K562 (cell line): ENCODE data around the gene ATP8A1. TPM values are rescaled to one million over a fixed set of nuclear protein-coding genes. Genes with fewer than 3 reads are reported as not detected.
"Not testable (repeated sequence)": the region's sequence is repeated elsewhere in the genome, so short reads cannot be mapped to it uniquely, and the experiment has no call there.

Source experiments
- ATAC-seq: fragments of 200-7000 bp; cut with Tn5 transposase; 3 replicates; pipeline ENCODE4 v1.9.1; 2020; ENCODE audit warnings: moderate library complexity
- BruUV-seq: library from RNA; stranded (reverse); fragments of 400-500 nt; replicated peaks from 2 replicates; lab custom pipeline; 2021; lab: Mats Ljungman, UMichigan
- CTCF ChIA-PET: fragments of 300-600 bp; formaldehyde crosslinking; extraction: SDS; loops from one replicate; lab custom pipeline; 2021; ENCODE audit warnings: low intra/inter-chr PET ratio; lab: Yijun Ruan, JAX
- POLR2A ChIA-PET: fragments of 300-600, 350-650 bp; sonication (Branson Sonifier 250); formaldehyde crosslinking; extraction: SDS; loops from one replicate; lab custom pipeline; 2021; ENCODE audit warnings: antibody characterized with exemption, inconsistent platforms; lab: Yijun Ruan, JAX
- DNase-seq, 4 experiments: peaks; one replicate each; pipeline versions ENCODE4 v3.0.0 to v3.0.0-alpha.2; 2011 to 2018; ENCODE audit warnings: low spot score in 3 of 4, mixed read lengths in 3 of 4; ENCODE audit errors: extremely low read depth in 1 of 4
- FAIRE-seq: peaks from 2 replicates; lab custom pipeline; 2011; peaks lifted over from hg19 to GRCh38; lab: Jason Lieb, UNC
- H2AFZ ChIP-seq: 2 replicates; pipeline ENCODE4 v1.6.0; 2011; ENCODE audit warnings: low read depth, low read length, control low read depth, inconsistent platforms
- H3K27ac ChIP-seq: fragments of 200-600 bp; 3 replicates; pipeline ENCODE4 v1.8.0; 2011; ENCODE audit warnings: low read depth, mild to moderate bottlenecking, control low read depth, inconsistent platforms, low read length, moderate library complexity, mixed read lengths; ENCODE audit errors: extremely low read depth
- H3K27me3 ChIP-seq, 2 experiments: fragments of 300-600 bp in 1 of 2; 2 replicates in 1 of 2; 3 replicates in 1 of 2; pipeline versions ENCODE4 v1.6.0 to v1.8.0; 2011; ENCODE audit warnings: inconsistent platforms in 2 of 2, low read length in 2 of 2, mild to moderate bottlenecking in 1 of 2, mixed read lengths in 1 of 2, moderate library complexity in 1 of 2; ENCODE audit not compliant: control insufficient read depth in 2 of 2, insufficient read depth in 2 of 2
- H3K36me3 ChIP-seq: fragments of 300-600 bp; 3 replicates; pipeline ENCODE4 v1.8.0; 2011; ENCODE audit warnings: mild to moderate bottlenecking, low read length, inconsistent platforms; ENCODE audit not compliant: control insufficient read depth, insufficient read depth
- H3K4me1 ChIP-seq, 2 experiments: fragments of 200-600 bp in 1 of 2; replicated peaks in 1 of 2; 2 replicates in 1 of 2; 3 replicates in 1 of 2; pipeline versions ENCODE4 v1.5.1 to v1.8.0; 2011; ENCODE audit warnings: inconsistent platforms in 2 of 2, low read length in 2 of 2, mild to moderate bottlenecking in 1 of 2, mixed read lengths in 1 of 2, moderate library complexity in 1 of 2; ENCODE audit not compliant: control insufficient read depth in 2 of 2, insufficient read depth in 2 of 2
- H3K4me2 ChIP-seq: 2 replicates; pipeline ENCODE4 v1.6.1; 2011; ENCODE audit warnings: low read length, control low read depth, inconsistent platforms, mixed read lengths; ENCODE audit not compliant: insufficient read depth
- H3K4me3 ChIP-seq: fragments of 200-600 bp; sonication (generic), shearing (Covaris generic); 2 replicates; pipeline ENCODE4 v1.5.1; 2016; ENCODE audit warnings: control low read depth, inconsistent platforms
- H3K79me2 ChIP-seq: fragments of 200-600 bp; 3 replicates; pipeline ENCODE4 v1.8.0; 2011; ENCODE audit warnings: low read length, inconsistent platforms; ENCODE audit not compliant: control insufficient read depth, insufficient read depth
- H3K9ac ChIP-seq, 2 experiments: 2 replicates each; pipeline versions ENCODE4 v1.6.0 to v1.6.1; 2011; ENCODE audit warnings: low read depth in 2 of 2, low read length in 2 of 2, control low read depth in 1 of 2, inconsistent platforms in 1 of 2, mild to moderate bottlenecking in 1 of 2, mixed read lengths in 1 of 2; ENCODE audit not compliant: insufficient read depth in 1 of 2
- H3K9me1 ChIP-seq: one replicate; pipeline ENCODE4 v1.6.0; 2011; ENCODE audit warnings: inconsistent platforms, mild to moderate bottlenecking, low read length, moderate library complexity; ENCODE audit not compliant: control insufficient read depth, insufficient read depth
- H3K9me3 ChIP-seq: replicated peaks from 2 replicates; pipeline ENCODE4 v1.5.1; 2011; ENCODE audit warnings: low read depth, low read length, inconsistent platforms; ENCODE audit not compliant: control insufficient read depth, insufficient read depth
- H4K20me1 ChIP-seq: replicated peaks from 2 replicates; pipeline ENCODE4 v1.6.1; 2011; ENCODE audit warnings: low read length, inconsistent platforms, mixed read lengths; ENCODE audit not compliant: control insufficient read depth, insufficient read depth
- CEBPB ChIP-seq: fragments of 450-650 bp; IDR thresholded peaks from 2 replicates; pipeline ENCODE4 v1.6.1; 2016; ENCODE audit warnings: missing genetic modification characterization, missing compliant biosample characterization
- E2F3 ChIP-seq: fragments of 250-450 bp; sonication (Bioruptor Pico); IDR thresholded peaks from 2 replicates; pipeline ENCODE4 v1.4.0; 2020; ENCODE audit warnings: mild to moderate bottlenecking
- NFXL1 ChIP-seq: fragments of 450-650 bp; formaldehyde crosslinking; IDR thresholded peaks from 2 replicates; pipeline ENCODE4 v1.4.0; 2021; ENCODE audit warnings: mild to moderate bottlenecking
- RUNX1 ChIP-seq: sonication (generic); IDR thresholded peaks from 2 replicates; pipeline ENCODE4 v1.6.1; 2016; ENCODE audit warnings: antibody characterized with exemption, low read depth
- SRSF1 ChIP-seq: fragments of 200-400 bp; formaldehyde crosslinking; IDR thresholded peaks from 2 replicates; pipeline ENCODE4 v1.6.1; 2017; ENCODE audit warnings: mild to moderate bottlenecking, low read depth, low read length, moderate library complexity
- TAF15 ChIP-seq: fragments of 200-400 bp; formaldehyde crosslinking; IDR thresholded peaks from 2 replicates; pipeline ENCODE4 v1.6.1; 2017; ENCODE audit warnings: mild to moderate bottlenecking, low read depth, low read length, moderate library complexity
- ZNF217 ChIP-seq: sonication (generic); formaldehyde crosslinking; IDR thresholded peaks from 2 replicates; pipeline ENCODE4 v1.8.0; 2022; ENCODE audit warnings: mild to moderate bottlenecking, missing genetic modification reagents
- WGBS: fragments of 100-300 bp; shearing (Covaris generic); methylation state at CpG from one replicate; pipeline ENCODE4 v1.1.6; 2016; ENCODE audit warnings: low coverage, mixed read lengths; ENCODE audit not compliant: insufficient coverage; ENCODE audit errors: missing lambda C conversion rate; 5-methylcytosine and 5-hydroxymethylcytosine counted together
- in situ Hi-C: fragments of 300-500 bp; cut with MboI; formaldehyde crosslinking; loops from 4 replicates; pipeline ENCODE4 v1.15.0; 2018; ENCODE audit warnings: inconsistent platforms, mixed read lengths
- intact Hi-C: fragments of 100-400 bp; cut with micrococcal nuclease; formaldehyde crosslinking; loops from 2 replicates; pipeline ENCODE4 v1.14.2; 2022
- polyA plus RNA-seq, 8 experiments: library from polyadenylated mRNA; depleted of rRNA in 4 of 8; stranded (reverse) in 5 of 8; unstranded in 3 of 8; fragments of >200 nt; fragmentation: Nextera tagmentation in 2 of 8; fragmentation: Illumina TruSeq in 1 of 8; extraction: Ambion mirVana in 2 of 8; extraction: Trizol in 1 of 8; gene quantifications; 2 replicates each; pipeline versions ENCODE4 v1.2.1 to v1.2.3, GENCODE V29; 2011 to 2014; ENCODE audit warnings: inconsistent platforms in 1 of 8, missing spikeins in 1 of 8
- total RNA-seq, 7 experiments: library from RNA; depleted of rRNA in 6 of 7; stranded (reverse); fragments of >200 nt in 6 of 7; fragmentation: Illumina TruSeq in 2 of 7; extraction: Trizol in 2 of 7; gene quantifications; 2 replicates each; pipeline versions ENCODE4 v1.2.1 to v1.2.3, GENCODE V29; 2011 to 2021; ENCODE audit warnings: low replicate concordance in 1 of 7
- TF ChIP-seq, protein P1 (sequence below), 2 experiments: fragments of 450-650 bp in 1 of 2; sonication (generic) in 1 of 2; formaldehyde crosslinking in 1 of 2; IDR thresholded peaks in 1 of 2; conservative IDR thresholded peaks in 1 of 2; 2 replicates each; pipeline versions ENCODE4 v1.6.1 to v1.8.1; 2016 to 2023; ENCODE audit warnings: mild to moderate bottlenecking in 2 of 2, moderate library complexity in 2 of 2, inconsistent platforms in 1 of 2, missing genetic modification reagents in 1 of 2
- TF ChIP-seq, protein P2 (sequence below): sonication (generic); formaldehyde crosslinking; IDR thresholded peaks from 2 replicates; pipeline ENCODE4 v1.8.0; 2022; ENCODE audit warnings: missing genetic modification reagents, mild to moderate bottlenecking, moderate library complexity, borderline replicate concordance
- TF ChIP-seq, protein P3 (sequence below): fragments of 250-450 bp; sonication (Bioruptor Pico); IDR thresholded peaks from 2 replicates; pipeline ENCODE4 v1.6.1; 2021; ENCODE audit warnings: mild to moderate bottlenecking
- TF ChIP-seq, protein P4 (sequence below): fragments of 450-650 bp; formaldehyde crosslinking; IDR thresholded peaks from 2 replicates; pipeline ENCODE4 v1.4.0; 2020; ENCODE audit warnings: mild to moderate bottlenecking, moderate library complexity

ATP8A1 gene
- total and polyA plus RNA-seq, 9 of the 15 experiments (the other 6 are each of a cell fraction or from before 2014, with no cell fraction given), result 0.05 to 0.29 (median 0.07) TPM; not detected in 2

DNA sequence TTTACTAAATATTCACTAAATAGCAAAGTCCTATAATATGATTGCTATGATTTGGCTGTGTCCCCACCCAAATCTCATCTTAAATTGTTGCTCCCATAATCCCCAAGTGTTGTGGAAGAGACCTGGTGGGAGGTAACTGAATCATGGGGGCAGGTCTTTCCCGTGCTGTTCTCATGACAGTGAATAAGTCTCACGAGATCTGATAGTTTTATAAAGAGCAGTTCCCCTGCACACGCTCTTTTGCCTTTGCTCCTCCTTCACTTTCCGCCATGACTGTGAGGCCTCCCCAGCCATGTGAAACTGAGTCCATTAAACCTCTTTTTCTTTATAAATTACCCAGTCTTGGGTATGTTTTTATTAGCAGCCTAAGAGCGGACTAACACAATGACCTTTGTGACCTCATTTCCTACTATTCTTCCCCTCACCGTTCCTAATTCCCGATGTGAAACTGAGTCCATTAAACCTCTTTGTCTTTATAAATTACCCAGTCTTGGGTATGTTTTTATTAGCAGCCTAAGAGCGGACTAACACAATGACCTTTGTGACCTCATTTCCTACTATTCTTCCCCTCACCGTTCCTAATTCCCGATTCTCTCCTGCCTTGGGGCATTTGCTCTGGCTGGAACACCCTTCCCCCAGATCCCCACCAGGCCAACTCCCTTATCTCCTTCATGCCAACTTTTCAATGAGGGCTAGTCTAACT is 4.2 kb downstream of the ATP8A1 start:
- H3K9me1 ChIP-seq, H3K27me3 ChIP-seq, H3K79me2 ChIP-seq, H3K9ac ChIP-seq, DNase-seq, H3K36me3 ChIP-seq, H3K4me2 ChIP-seq, H3K9me3 ChIP-seq, POLR2A ChIA-PET, H3K4me3 ChIP-seq, FAIRE-seq, H4K20me1 ChIP-seq, intact Hi-C loops, BruUV-seq, CTCF ChIA-PET, H2AFZ ChIP-seq, in situ Hi-C loops, ATAC-seq, H3K27ac ChIP-seq: not testable (repeated sequence)
- H3K4me1 ChIP-seq, result peaks cover 4 to 18% of the 10 kb centered on the region in 2 experiments; a peak in 2 of 5 replicates
- 3% methylated on average over 10 of the region's 10 CpGs for WGBS

DNA sequence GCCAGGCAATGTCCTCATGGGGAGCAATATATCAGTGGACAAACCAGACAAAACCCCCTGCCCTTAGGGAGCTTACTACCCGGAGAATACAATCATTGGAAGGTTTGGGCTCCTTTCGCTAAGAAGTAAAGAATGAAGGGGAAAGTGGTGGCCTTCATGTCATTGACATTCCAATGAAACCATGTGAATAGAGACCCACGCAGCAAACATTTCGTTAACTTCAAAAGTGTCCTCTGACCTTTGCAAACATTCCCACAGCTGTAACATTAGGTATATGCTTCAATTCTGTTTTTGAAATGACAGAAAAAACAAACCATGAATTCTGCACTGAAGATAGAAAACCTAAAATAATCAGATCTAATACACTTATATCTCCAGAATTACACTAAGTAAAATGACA is 7.0 kb downstream of the ATP8A1 start:
- BruUV-seq, result no TSS peak
- intact Hi-C loops, result no loop called here
- CTCF ChIA-PET, result no interaction called here
- Histone ChIP-seq H3K79me2 (no peaks in the 10 kb centered on the region), H3K4me2 (no peak overlapping the region), H2AFZ (no peak overlapping the region), H3K4me1 (no peaks in the 10 kb centered on the region), H3K27me3 (no peaks in the 10 kb centered on the region), H3K4me3 (no peak overlapping the region), H3K36me3 (no peaks in the 10 kb centered on the region), H3K27ac (no peak overlapping the region), H4K20me1 (no peaks in the 10 kb centered on the region), H3K9me1 (no peaks in the 10 kb centered on the region), H3K9ac (no peak overlapping the region), H3K9me3 (no peaks in the 10 kb centered on the region)
- 3% methylated on average over 4 of the region's 4 CpGs for WGBS
- in situ Hi-C loops, result no loop called here
- FAIRE-seq (no peak), DNase-seq (no peak), ATAC-seq (no peak)
- POLR2A ChIA-PET, result no interaction called here
- TF ChIP-seq NFXL1 (CRISPR knock-in tag) (no peak), SRSF1 (no peak), CEBPB (tag) (no peak), E2F3 (CRISPR knock-in tag) (no peak), ZNF217 (CRISPR knock-in tag) (no peak), RUNX1 (no peak), TAF15 (no peak)
- TF ChIP-seq, protein P1, sequence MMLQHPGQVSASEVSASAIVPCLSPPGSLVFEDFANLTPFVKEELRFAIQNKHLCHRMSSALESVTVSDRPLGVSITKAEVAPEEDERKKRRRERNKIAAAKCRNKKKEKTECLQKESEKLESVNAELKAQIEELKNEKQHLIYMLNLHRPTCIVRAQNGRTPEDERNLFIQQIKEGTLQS (IDR thresholded peaks at IDR 0.05), result no peak
- TF ChIP-seq, protein P1 (CRISPR knock-in tag; conservative IDR thresholded peaks at IDR 0.05), result no peak
- TF ChIP-seq, protein P2, sequence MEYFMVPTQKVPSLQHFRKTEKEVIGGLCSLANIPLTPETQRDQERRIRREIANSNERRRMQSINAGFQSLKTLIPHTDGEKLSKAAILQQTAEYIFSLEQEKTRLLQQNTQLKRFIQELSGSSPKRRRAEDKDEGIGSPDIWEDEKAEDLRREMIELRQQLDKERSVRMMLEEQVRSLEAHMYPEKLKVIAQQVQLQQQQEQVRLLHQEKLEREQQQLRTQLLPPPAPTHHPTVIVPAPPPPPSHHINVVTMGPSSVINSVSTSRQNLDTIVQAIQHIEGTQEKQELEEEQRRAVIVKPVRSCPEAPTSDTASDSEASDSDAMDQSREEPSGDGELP, result no peak
- TF ChIP-seq, protein P3, sequence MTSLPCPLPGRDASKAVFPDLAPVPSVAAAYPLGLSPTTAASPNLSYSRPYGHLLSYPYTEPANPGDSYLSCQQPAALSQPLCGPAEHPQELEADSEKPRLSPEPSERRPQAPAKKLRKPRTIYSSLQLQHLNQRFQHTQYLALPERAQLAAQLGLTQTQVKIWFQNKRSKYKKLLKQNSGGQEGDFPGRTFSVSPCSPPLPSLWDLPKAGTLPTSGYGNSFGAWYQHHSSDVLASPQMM (CRISPR knock-in tag), result no peak
- TF ChIP-seq, protein P4, sequence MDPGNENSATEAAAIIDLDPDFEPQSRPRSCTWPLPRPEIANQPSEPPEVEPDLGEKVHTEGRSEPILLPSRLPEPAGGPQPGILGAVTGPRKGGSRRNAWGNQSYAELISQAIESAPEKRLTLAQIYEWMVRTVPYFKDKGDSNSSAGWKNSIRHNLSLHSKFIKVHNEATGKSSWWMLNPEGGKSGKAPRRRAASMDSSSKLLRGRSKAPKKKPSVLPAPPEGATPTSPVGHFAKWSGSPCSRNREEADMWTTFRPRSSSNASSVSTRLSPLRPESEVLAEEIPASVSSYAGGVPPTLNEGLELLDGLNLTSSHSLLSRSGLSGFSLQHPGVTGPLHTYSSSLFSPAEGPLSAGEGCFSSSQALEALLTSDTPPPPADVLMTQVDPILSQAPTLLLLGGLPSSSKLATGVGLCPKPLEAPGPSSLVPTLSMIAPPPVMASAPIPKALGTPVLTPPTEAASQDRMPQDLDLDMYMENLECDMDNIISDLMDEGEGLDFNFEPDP (CRISPR knock-in tag), result no peak
